GM18858 (cell line): ENCODE results near the gene MAPK14.

Source experiments
- ATAC-seq: cut with Tn5 transposase; IDR thresholded peaks from one replicate; pipeline ENCODE4 v1.9.1; 2021; ENCODE audit not compliant: unreplicated experiment

The MAPK14 gene

DNA sequence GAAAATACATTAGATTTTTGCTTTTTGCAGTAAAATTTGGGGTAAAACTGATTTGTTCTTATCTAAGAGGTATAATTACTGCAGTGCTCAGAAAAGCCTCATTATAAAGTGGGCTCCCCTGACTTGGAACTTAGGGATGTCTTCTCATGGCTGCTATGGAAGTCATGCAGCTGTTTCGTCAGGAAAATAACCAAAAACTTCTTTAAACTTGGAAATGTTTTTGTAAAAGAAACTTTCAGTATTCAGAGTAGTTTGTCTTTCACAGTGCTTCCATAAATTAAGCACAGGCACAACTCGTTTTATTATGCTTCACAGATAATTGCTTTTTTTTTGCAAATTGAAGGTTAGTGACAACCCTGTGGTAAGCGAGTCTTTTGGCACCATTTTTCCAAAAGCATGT, 6.8 kb downstream of the MAPK14 start:
- no peak for ATAC-seq

DNA sequence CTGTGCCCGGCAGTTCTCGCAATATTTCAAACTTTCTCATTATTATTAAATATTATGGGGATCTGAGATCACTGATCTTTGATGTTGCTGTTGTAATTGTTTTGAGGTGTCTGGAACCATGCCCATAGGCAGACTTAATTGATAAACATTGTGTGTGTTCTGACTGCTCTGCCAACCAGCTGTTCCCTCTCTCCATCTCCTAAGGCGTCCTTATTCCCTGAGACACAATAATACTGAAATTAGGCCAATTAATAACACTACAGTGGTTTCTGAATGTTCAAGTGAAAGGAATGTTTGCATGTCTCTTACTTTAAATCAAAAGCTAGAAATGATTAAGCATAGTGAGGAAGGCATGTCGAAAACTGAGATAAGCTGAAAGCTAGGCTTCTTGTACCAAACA, 7.6 kb downstream of the MAPK14 start:
- ATAC-seq = no peak

DNA sequence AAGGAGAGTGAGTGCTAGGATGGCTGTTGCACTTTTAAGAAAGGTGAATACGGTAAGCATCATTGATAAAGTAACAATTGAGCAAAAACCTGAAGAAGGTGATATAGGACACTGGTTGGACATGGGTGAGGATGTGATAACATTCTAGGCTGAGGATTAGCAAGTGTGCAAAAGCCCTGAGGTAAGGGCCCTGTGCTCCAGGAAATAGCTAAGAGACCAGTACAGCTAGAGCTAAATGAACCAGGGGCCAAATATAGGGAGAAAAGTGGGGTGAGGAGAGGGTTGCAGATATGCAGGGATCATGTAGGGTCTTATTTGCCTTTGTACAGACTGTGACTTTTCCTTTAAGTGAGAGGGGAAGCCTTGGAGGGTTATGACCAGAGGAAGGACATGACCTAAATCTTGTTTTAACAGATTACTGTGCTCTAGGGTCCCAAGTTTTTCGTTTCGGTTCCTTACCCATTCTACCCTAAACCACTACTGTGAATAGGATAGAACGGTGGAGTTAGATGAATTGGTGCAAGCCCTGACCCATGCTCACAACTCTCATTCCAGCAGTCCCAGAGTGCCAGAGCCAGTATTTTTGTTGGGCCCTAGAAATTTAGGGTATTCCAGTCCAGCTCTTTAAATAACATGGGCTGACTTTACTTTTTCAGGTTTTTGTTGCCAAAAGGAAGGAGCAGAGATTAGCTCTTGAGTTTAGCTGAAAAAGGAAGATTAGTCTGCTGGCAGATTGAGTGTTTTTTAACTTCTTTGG, 10.7 kb downstream of the MAPK14 start:
- ATAC-seq = no peak

DNA sequence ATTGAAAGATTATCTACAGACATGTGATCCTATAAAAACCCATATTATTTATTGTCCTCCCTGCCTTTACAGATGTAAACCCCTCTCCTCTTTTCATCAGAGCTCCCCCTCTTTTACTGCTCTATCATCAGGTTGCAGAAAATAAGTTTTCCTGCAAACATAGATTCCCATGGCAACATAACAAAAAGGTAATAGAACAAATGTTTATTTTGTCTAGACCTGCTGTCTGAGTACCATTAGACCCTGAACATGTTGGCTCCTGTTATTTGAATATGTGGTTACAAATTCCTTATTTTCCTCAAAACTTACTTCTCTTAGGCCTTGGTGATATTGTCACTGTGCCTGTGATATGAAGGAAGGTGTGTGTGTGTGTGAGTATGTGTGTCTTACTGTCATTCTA, 11.5 kb downstream of the MAPK14 start:
- no peak for ATAC-seq

GRCh38 chr6:36040958-36041357, 13.3 kb downstream of the MAPK14 start:
- ATAC-seq = no peak

DNA sequence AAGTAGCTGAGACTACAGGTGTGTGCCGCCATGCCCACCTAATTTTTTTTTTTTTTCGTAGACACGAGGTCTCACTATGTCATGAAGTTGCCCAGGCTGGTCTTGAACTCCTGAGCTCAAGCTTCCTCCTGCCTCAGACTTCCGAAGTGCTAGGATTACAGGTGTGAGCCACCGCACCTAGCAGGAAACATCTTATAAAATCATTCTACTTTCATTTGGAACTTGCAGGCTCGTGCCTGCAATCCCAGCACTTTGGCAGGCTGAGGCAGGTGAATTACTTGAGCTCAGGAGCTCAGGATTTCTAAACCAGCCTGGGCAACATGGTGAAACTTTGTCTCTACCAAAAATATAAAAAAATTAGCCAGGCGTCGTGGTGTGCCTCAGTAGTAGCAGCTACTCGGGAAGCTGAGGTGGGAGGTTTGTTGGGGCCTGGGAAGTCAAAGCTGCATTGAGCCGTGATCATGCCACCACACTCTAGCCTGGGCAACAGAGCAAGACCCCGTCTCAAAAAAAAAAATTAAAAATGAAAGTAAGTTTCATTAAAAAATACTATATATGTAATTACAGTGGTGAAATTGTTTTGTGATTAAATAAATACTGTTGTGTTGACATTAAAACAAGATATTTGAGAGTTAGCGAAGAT, 15.1 kb downstream of the MAPK14 start:
- ATAC-seq = no peak

GRCh38 chr6:36049582-36049981, 22.0 kb downstream of the MAPK14 start:
- ATAC-seq = no peak

GRCh38 chr6:36050305-36050704, 22.7 kb downstream of the MAPK14 start:
- ATAC-seq = no peak

GRCh38 chr6:36050947-36051710, 23.5 kb downstream of the MAPK14 start:
- ATAC-seq = no peak

DNA sequence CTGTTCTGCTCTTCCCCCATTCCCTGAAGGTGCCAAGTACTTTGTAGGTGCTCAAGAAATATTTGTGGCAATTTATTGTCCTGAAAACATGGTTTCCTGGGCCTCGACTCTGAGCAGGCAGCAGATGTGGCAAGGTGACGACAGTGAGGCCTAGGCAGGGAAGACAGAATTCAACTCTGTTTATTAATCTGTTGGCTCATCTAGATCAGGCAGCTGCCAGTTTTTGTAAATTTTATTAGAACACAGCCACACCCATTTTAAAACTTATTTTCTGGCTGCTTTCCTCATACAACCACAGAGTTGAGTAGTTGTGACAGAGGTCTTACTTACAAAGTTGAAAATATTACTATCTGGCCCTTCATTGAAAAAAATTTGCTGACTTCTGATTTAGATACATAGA, 24.5 kb downstream of the MAPK14 start:
- no peak for ATAC-seq

GRCh38 chr6:36053878-36054277, 26.3 kb downstream of the MAPK14 start:
- ATAC-seq = no peak

DNA sequence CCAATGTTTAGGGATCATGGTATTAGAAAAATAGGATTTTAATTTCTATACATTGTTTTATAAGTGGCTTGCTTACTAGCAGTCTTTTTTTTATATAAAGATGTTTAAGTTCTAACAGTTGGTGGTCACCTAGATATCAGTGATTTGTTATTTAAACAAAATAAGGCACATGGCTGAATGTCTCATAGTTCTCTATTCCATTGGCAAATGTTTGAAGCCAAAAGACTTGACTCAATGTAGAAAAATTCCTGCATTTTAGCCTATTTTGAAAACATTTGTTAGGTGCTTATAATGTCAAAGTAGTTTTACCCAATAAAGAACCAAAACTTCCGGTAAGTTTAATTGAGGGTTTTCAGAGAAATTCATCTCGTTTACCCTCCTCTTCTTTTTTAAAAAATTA, 26.8 kb downstream of the MAPK14 start:
- ATAC-seq = no peak

GRCh38 chr6:36054956-36055355, 27.3 kb downstream of the MAPK14 start:
- no peak for ATAC-seq

DNA sequence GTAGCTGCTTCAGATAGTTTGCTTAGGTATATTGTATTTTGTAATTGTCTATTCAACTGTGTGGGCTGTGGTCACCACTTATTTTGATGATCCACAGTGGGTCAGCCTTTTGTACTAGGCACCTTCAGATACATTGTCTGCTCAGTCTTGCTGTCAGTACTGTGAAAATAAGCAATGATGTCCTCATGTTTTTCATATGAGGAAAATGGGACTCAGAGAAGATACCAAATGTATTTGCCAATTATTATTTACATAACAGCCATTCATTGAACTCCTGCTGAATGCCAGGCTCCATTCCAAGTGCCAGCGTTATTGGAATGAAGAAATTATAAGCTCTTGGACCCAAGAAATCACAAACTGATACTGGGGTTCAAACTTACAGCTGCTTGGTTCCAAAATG, 28.6 kb downstream of the MAPK14 start:
- no peak for ATAC-seq

GRCh38 chr6:36061236-36061635, 33.6 kb downstream of the MAPK14 start:
- no peak for ATAC-seq

- no peak for ATAC-seq
Observed at GRCh38 chr6:36062247-36062646, 34.6 kb downstream of the MAPK14 start.

DNA sequence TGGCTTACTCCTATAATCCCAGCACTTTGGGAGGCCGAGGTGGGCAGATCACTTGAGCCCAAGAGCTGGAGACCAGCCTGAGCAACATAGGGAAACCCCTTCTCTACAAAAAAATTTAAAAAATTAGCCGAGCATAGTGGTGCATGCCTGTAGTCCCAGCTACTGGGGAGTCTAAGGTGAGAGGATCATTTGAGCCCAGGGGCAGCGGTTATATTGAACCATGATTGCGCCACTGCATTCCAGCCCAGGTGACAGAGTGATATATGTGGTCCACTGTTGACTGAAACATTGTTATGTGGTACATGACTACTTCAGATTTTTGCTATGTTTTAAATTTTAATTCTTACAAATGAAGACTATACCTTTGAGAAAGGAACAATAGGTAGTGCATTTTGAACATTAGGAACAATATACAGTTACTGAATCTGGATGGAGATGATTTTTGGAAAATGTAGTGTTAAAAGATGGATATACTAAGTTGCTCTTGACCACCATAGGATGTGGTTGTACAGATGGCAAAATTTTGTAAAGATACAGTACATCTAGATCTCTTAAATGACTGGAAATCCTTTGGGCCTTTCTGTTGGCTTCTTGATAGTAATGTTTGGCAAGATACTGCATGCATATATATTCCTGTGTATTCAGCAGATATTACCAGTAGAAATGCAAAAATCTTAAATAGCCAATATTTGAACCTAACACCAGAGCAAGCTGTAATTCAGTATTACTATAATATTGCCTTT, 35.9 kb downstream of the MAPK14 start:
- no peak for ATAC-seq

- no peak for ATAC-seq
Observed at GRCh38 chr6:36064770-36065396, 37.3 kb downstream of the MAPK14 start.

DNA sequence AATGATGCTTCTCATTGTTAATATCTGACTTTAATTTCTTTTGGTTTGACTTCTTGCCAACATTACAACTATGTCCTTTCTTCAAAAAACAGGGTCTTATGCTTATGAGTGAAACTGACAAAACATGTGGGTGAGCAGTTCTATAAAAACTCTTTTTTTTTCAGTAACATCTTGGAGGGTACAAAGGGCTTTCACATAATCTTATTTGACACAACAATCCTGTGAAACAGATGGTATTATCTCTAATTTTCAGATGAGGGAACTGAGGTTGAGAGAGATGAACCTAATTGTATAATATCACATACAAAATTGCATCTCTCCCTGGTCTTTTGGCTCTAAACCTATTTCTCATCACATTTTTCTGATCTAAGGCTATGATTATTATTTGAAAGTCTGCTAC, 38.3 kb downstream of the MAPK14 start:
- ATAC-seq = no peak

DNA sequence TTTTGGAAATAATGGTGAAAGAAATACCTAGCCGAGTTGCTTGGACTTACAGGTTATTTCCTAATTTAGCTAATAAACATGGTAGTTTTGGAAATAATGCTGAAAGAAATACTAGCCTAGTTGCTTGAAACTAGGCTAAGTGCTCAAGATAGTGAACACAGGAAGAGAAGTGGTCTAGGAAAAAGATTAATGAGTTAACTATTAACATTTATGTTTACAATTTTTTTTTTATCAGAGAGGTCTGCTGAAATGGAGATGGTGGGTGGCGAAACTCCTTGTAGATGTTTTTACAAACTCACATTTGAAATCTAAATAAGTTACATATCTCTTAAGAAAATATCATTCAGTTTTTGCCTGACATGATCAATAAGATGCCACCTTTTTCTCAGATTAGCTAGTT, 39.2 kb downstream of the MAPK14 start:
- no peak for ATAC-seq
